Retina (tissue), 1 donor: ENCODE data around the gene CDYL.
"Not testable (repeated sequence)": the region's sequence is repeated elsewhere in the genome, so short reads cannot be mapped to it uniquely, and the experiment has no call there.

Source experiments
- DNase-seq: peaks from one replicate; pipeline ENCODE4 v3.0.0-alpha.2; 2016

Gene CDYL

DNA sequence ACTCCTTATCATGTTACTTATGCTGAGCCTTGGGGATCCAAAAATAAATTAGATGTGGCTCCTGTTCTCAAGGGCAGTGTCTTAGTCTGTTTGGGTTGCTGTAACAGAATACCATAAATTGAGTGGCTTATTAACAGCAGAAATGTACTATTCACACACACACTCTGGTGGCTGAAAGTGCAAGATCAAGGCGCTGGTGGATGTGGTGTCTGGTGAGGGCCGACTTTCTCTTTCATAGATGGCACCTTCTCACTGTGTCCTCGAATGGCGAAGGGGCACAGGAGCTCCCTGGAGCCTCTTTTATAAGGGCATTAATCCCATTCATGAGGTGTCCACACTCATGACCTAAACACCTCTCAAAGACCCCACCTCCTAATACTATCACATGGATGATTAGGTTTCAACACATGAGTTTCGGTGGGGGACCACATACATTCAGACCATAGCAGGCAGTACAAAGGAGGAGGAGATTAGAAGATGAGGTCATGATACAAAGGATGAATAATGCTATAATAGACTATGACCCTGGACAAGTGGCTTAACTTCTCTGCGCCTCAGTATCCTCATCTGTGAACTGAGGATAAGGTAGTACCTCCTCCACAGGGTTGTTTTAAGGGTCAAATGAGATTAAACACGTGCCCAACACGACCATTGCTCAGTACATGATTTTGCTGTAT is 193.5 kb downstream of the CDYL start:
- DNase-seq: no peak

- no peak for DNase-seq
Observed at GRCh38 chr6:4970739-4971395, 194.7 kb downstream of the CDYL start.

- DNase-seq: no peak
Observed at GRCh38 chr6:4971851-4972250, 195.6 kb downstream of the CDYL start.

GRCh38 chr6:4972438-4972837 is 196.2 kb downstream of the CDYL start:
- DNase-seq: no peak

GRCh38 chr6:4973415-4973814 is 197.2 kb downstream of the CDYL start:
- DNase-seq: no peak

- DNase-seq: peak; percentile 24
Observed at GRCh38 chr6:4973982-4974745, 198.0 kb downstream of the CDYL start.

GRCh38 chr6:4974962-4975361 is 198.8 kb downstream of the CDYL start:
- DNase-seq: no peak

DNA sequence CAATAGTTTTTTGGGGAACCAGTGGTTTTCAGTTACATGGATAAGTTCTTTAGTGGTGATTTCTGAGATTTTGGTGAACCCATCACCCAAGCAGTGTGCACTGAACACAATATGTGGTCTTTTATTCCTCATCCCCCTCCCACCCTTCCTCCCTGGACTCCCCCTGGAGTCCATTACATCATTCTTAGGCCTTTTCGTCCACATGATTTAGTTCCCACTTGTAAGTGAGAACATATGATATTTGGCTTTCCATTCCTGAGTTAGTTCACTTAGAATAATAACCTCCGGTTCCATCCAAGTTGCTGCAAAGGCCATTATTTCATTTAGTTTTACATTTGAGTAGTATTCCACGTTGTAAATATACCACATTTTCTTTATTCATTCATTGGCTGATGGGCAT is 199.3 kb downstream of the CDYL start:
- DNase-seq: no peak

GRCh38 chr6:4977468-4977867 is 201.3 kb downstream of the CDYL start:
- no peak for DNase-seq

- DNase-seq: no peak
Observed at GRCh38 chr6:4979426-4979825, 203.2 kb downstream of the CDYL start.

DNA sequence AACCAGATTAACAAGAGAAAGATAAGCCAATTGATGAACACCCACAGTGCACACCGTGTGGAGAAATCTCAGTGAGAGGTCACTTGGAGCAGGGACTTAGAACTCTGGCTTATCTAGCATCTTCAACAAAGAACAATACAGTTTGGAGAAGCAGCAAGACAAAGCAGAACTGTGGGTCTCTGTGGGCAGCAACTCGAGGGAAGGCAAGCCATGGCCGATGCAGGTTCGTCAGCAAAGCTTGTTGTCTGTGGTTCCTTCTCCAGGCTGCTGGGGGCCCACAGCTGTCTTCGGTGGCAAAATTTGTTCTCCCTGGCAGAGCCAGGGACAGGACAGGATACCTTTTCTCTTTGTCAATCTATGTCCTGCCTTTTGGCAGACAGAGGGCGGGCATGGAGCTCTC is 205.6 kb downstream of the CDYL start:
- DNase-seq: no peak

GRCh38 chr6:4983322-4983721 is 207.1 kb downstream of the CDYL start:
- no peak for DNase-seq

- no peak for DNase-seq
Observed at GRCh38 chr6:4986999-4987398, 210.8 kb downstream of the CDYL start.

DNA sequence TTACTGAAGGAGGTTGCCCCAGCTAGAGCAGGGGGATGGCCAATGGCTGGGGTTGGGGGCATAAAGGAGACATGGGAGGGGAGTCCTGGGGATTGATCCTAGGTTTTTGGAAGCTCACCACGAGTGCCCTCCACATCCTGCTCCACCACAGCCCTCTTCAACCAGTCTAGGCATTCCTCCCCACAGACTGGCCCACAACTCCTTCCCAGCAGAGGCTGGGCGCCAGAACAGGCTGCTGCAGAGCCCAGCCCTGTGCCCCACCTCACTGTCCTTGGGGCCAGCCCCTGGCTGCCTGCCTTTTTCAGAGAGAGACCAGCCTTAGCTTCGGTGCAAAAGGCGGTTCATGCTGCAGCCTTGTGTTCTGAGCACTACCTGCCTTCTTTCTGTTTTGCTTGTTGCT is 211.2 kb downstream of the CDYL start:
- no peak for DNase-seq

GRCh38 chr6:4994741-4995140 is 218.5 kb downstream of the CDYL start:
- no peak for DNase-seq

DNA sequence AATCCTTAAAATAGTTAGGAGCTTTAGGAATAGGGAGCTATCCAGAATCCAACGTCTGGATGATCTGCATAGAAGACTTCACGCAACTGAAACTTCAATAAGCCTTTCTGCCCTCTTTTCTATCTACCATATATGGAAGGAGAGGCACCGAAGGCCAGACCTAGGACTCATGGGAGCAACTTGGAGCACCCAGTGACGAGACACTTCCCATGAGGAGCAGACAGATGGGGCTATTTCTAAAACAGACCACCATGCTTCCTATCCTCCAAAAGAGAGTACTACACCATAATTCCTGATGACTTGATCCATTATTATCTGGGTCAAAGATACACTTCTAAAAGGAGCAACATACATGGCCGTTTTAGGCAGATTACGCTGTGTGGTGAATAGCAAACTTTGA is 221.7 kb downstream of the CDYL start:
- DNase-seq: no peak

DNA sequence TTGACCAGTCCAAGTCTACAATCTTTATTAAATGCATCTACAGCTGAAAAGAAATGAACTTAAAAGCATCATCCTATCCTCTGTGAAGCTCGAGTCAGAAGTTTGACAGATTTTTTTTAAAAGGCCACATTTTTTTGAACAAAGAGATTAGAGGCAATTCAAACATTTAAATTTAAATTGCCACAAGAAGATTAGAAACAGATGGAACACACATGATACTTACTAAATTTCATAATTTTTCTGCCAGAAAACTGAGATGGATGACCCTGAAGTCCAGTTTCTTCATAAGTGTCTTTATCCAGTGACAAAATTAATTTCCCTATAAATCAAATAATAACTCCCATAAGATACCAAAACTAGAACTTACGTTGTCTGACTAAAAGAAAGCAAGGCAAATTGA is 223.4 kb downstream of the CDYL start:
- DNase-seq: no peak

DNA sequence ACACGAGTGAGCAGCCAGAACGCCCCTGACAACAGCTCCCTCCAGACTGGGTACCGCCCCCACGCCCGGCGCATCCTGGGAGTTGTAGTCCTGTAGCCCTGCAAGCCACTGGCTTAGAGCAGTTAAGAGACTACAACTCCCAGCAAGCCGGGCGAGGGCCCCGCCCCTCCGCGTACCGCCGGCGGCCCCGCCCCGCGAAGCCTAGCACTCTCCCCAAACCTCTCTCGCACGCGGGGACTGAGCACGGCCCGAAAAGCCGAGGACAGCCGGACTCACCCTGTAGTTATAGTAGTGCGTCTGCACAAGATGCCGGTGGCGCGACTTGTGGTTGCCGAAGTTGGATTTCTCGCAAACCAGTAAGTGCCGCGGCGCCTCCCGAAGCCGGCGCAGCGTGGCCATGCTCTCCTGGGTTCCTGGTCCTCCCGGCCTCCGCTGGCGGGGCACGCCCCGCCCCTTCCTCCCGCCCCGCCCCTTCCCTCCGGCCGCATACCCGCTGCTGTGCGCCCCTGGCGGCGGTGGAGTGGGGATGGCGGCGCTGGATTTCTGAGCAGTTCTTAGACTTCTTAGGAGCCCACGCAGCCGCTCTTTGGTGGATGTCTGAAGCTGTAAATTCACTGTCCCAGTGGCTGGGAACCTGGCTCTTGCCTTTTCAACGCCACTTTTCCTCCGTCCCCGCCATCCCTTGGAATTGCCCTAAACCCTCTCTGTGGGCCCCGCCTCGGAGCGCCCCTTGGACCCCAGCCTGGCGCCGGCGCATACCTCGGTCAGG is 227.6 kb downstream of the CDYL start, which contains the start of gene RPP40:
TSS of gene RPP40 (minus strand) at position 434 of the 769 bp plus-strand sequence. CDS start at position 399, 35 bp downstream.
- DNase-seq: peak; percentile 100

DNA sequence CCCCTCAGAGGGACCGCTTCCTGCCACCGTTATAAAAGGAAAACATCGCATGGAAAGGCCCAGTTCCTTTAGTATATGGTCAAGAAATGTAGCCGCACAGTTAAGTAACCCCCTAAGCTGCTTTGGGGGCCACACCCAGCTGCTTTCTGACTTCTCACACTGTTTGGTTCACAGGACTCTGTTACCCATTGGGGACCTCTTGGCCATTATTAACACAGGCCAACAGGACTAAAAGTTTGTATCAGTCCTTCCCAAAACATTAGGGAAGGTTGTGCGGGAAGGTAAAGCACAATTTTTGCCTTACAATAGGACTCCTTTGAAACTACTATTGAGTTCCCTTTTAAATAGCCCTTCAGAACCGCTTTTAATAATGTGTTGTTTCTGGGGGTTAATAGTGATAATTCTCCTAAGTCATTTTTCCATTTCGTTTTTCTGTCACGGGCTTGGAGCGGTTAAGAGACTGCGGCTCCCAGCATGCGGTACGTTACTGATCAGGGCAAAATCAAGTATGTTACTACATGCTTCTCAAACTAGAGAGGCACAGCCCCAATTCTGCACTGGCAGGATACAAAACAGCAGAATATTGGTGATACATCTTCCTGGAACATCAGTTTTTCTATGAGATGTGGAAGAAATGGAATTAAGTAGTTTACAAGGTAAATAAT is 228.3 kb downstream of the CDYL start:
- peak; percentile 19 for DNase-seq

- DNase-seq: not testable (repeated sequence)
Observed at GRCh38 chr6:5005038-5005433, 228.8 kb downstream of the CDYL start.
